Head of caudate nucleus (tissue), 42 donors: Measurements from ENCODE around the gene C10orf95.

ENCODE experiments used
- DNase-seq, 42 donors: peaks; one replicate each; pipeline versions ENCODE4 v3.0.0 to v3.0.0-alpha.2; 2020 to 2021; ENCODE audit warnings: mixed read lengths in 7 of 42
- intact Hi-C: fragments of 100-400 bp; cut with DNase I; formaldehyde crosslinking; loops from one replicate; pipeline ENCODE4 v1.15.0; 2022

C10orf95 gene

GRCh38 chr10:102409604-102410428 lies 41.5 kb downstream of the C10orf95 start:
- DNase-seq: peak in 1 of 42 donors; percentile 14
- intact Hi-C loops: no loop called here

GRCh38 chr10:102408728-102409603 lies 42.4 kb downstream of the C10orf95 start:
- intact Hi-C loops: no loop called here
- peak in 41 of 42 donors; percentile 55 to 94 (median 81) for DNase-seq

GRCh38 chr10:102408131-102408727 lies 43.1 kb downstream of the C10orf95 start:
- DNase-seq: peak in 12 of 42 donors; percentile 18 to 68 (median 51)
- intact Hi-C loops: no loop called here

- intact Hi-C loops: no loop called here
- DNase-seq: peak in 1 of 42 donors; percentile 15
Observed at GRCh38 chr10:102407425-102408130, 43.8 kb downstream of the C10orf95 start.

- intact Hi-C loops: no loop called here
- DNase-seq: no peak
Observed at GRCh38 chr10:102406815-102407214, 44.5 kb downstream of the C10orf95 start.

- DNase-seq: no peak
- intact Hi-C loops: no loop called here
Observed at GRCh38 chr10:102405632-102406031, 45.7 kb downstream of the C10orf95 start.

GRCh38 chr10:102405108-102405571 lies 46.2 kb downstream of the C10orf95 start:
- no peak for DNase-seq
- intact Hi-C loops: no loop called here

GRCh38 chr10:102404361-102405107 lies 46.8 kb downstream of the C10orf95 start:
- intact Hi-C loops: no loop called here
- no peak for DNase-seq

- intact Hi-C loops: no loop called here
- no peak for DNase-seq
Observed at GRCh38 chr10:102403115-102403514, 48.2 kb downstream of the C10orf95 start.

- DNase-seq: no peak
- intact Hi-C loops: no loop called here
Observed at GRCh38 chr10:102402512-102402896, 48.8 kb downstream of the C10orf95 start.

- DNase-seq: no peak
Observed at GRCh38 chr10:102401735-102402511, 49.4 kb downstream of the C10orf95 start.

GRCh38 chr10:102401342-102401654 lies 50.0 kb downstream of the C10orf95 start:
- DNase-seq: no peak
- intact Hi-C loops: no loop called here

More at GRCh38 chr10:102401735-102402511, 49.4 kb downstream of the C10orf95 start:
- intact Hi-C loops: no loop called here

- intact Hi-C loops: no loop called here
- no peak for DNase-seq
Observed at GRCh38 chr10:102400598-102401341, 50.6 kb downstream of the C10orf95 start.

GRCh38 chr10:102400076-102400475 lies 51.3 kb downstream of the C10orf95 start:
- intact Hi-C loops: no loop called here
- DNase-seq: peak in 15 of 42 donors; percentile 14 to 63 (median 39)
